Smooth muscle cell of bladder (primary cell): ENCODE results near the gene GLP1R. TPM values are rescaled to one million over a fixed set of nuclear protein-coding genes. Genes with fewer than 3 reads are reported as not detected.

Experiments
- total RNA-seq: library from RNA; depleted of rRNA; stranded (reverse); fragments of >200 nt; gene quantifications from 2 replicates; pipeline ENCODE4 v1.2.3, GENCODE V29; 2014

GLP1R gene
- not detected in 2 replicates for total RNA-seq

GRCh38 chr6:39048481-39049399 lies at the start of gene GLP1R:
Gene GLP1R, plus strand, starts transcription at chr6:39048781. Its CDS starts 60 bp downstream, at chr6:39048841.

GRCh38 chr6:39114704-39115599 lies 66.4 kb downstream of the GLP1R start, which contains the start of gene SAYSD1:
Gene SAYSD1, minus strand, starts transcription at chr6:39115186. Its CDS starts 97 bp downstream, at chr6:39115089.

Other genes starting within 250 kb of the GLP1R start
- 8.7 and 15.3 TPM in 2 replicates for gene SAYSD1, start 66.4 kb downstream of the GLP1R start, total RNA-seq
- gene KCNK5, start 180.7 kb downstream of the GLP1R start, total RNA-seq, result not detected in 2 replicates